ENCODE results near the gene FMNL2.
"Not testable (repeated sequence)": the region's sequence is repeated elsewhere in the genome, so short reads cannot be mapped to it uniquely, and the experiment has no call there.

Gene FMNL2

GRCh38 chr2:152499896-152500735 is 165.1 kb downstream of the FMNL2 start:
- DNase-seq: no peak

- DNase-seq: peak; percentile 31
These were observed 165.8 kb downstream of the FMNL2 start for GRCh38 chr2:152500772-152501171.

GRCh38 chr2:152501666-152502065 is 166.7 kb downstream of the FMNL2 start:
- no peak for DNase-seq

- no peak for DNase-seq
These were observed 169.6 kb downstream of the FMNL2 start for GRCh38 chr2:152504618-152505017.

- peak; percentile 79 for DNase-seq
These were observed 170.5 kb downstream of the FMNL2 start for GRCh38 chr2:152505495-152505906.

- DNase-seq: no peak
These were observed 171.9 kb downstream of the FMNL2 start for GRCh38 chr2:152506843-152507242.

- DNase-seq: no peak
These were observed 172.9 kb downstream of the FMNL2 start for GRCh38 chr2:152507907-152508306.

GRCh38 chr2:152508446-152508845 is 173.5 kb downstream of the FMNL2 start:
- no peak for DNase-seq

- DNase-seq: no peak
These were observed 175.0 kb downstream of the FMNL2 start for GRCh38 chr2:152509772-152510491.

GRCh38 chr2:152510621-152511020 is 175.6 kb downstream of the FMNL2 start:
- DNase-seq: no peak

- DNase-seq: no peak
These were observed 177.0 kb downstream of the FMNL2 start for GRCh38 chr2:152511981-152512380.

GRCh38 chr2:152513029-152513428 is 178.1 kb downstream of the FMNL2 start:
- DNase-seq: no peak

- no peak for DNase-seq
These were observed 178.7 kb downstream of the FMNL2 start for GRCh38 chr2:152513681-152514080.

- no peak for DNase-seq
These were observed 183.1 kb downstream of the FMNL2 start for GRCh38 chr2:152518034-152518433.

- DNase-seq: peak; percentile 73
These were observed 183.9 kb downstream of the FMNL2 start for GRCh38 chr2:152518641-152519580.

- no peak for DNase-seq
These were observed 184.6 kb downstream of the FMNL2 start for GRCh38 chr2:152519581-152519952.

- no peak for DNase-seq
These were observed 185.8 kb downstream of the FMNL2 start for GRCh38 chr2:152520759-152521158.

- DNase-seq: not testable (repeated sequence)
These were observed 187.5 kb downstream of the FMNL2 start for GRCh38 chr2:152522446-152522845.

- no peak for DNase-seq
These were observed 188.1 kb downstream of the FMNL2 start for GRCh38 chr2:152523091-152523490.

GRCh38 chr2:152525277-152525838 is 190.4 kb downstream of the FMNL2 start:
- peak; percentile 58 for DNase-seq

- peak; percentile 30 for DNase-seq
These were observed 194.6 kb downstream of the FMNL2 start for GRCh38 chr2:152529420-152530115.

- no peak for DNase-seq
These were observed 197.3 kb downstream of the FMNL2 start for GRCh38 chr2:152532241-152532640.

Measured in midbrain (tissue), 1 donor.